Lung (tissue), 12 donors: ENCODE results near the gene GLRX2. TPM values are rescaled to one million over a fixed set of nuclear protein-coding genes. Genes with fewer than 3 reads are reported as not detected.

Experiments used
- ATAC-seq: fragments of 200-7000 bp; cut with Tn5 transposase; one replicate; pipeline ENCODE4 v1.9.1; 2020; ENCODE audit warnings: moderate number of reproducible peaks; ENCODE audit not compliant: insufficient read depth, low FRiP score
- DNase-seq, 3 donors: peaks; one replicate each; pipeline ENCODE4 v3.0.0-alpha.2; 2013 to 2017
- H3K27ac ChIP-seq, 2 donors: one replicate each; pipeline ENCODE4 v1.5.1; 2013; ENCODE audit warnings: mild to moderate bottlenecking in 2 of 2, moderate library complexity in 2 of 2, control low read depth in 1 of 2, inconsistent platforms in 1 of 2, low read depth in 1 of 2, low read length in 1 of 2
- H3K27me3 ChIP-seq, 3 donors: one replicate each; pipeline ENCODE4 v1.5.1; 2013; ENCODE audit warnings: low read length in 2 of 3; ENCODE audit not compliant: control insufficient read depth in 3 of 3, insufficient read depth in 3 of 3
- H3K36me3 ChIP-seq, 4 donors: one replicate each; pipeline ENCODE4 v1.5.1; 2013; ENCODE audit warnings: low read length in 4 of 4, mild to moderate bottlenecking in 1 of 4, moderate library complexity in 1 of 4; ENCODE audit not compliant: control insufficient read depth in 4 of 4, insufficient read depth in 4 of 4
- H3K4me1 ChIP-seq, 5 donors: one replicate each; pipeline ENCODE4 v1.5.1; 2013; ENCODE audit warnings: low read length in 5 of 5, mild to moderate bottlenecking in 2 of 5, moderate library complexity in 1 of 5; ENCODE audit not compliant: control insufficient read depth in 5 of 5, insufficient read depth in 5 of 5
- H3K4me3 ChIP-seq: one replicate; pipeline ENCODE4 v1.5.1; 2013; ENCODE audit warnings: mild to moderate bottlenecking, control low read depth, moderate library complexity
- H3K9ac ChIP-seq, 2 donors: one replicate each; pipeline ENCODE4 v1.5.1; 2013; ENCODE audit warnings: low read length in 2 of 2, control low read depth in 1 of 2; ENCODE audit not compliant: insufficient read depth in 1 of 2
- H3K9me3 ChIP-seq, 4 donors: one replicate each; pipeline ENCODE4 v1.5.1; 2013; ENCODE audit warnings: low read length in 3 of 4, mild to moderate bottlenecking in 1 of 4, moderate library complexity in 1 of 4; ENCODE audit not compliant: control insufficient read depth in 4 of 4, insufficient read depth in 3 of 4
- WGBS, 2 donors: extraction: QIAGEN DNeasy Blood & Tissue Kit; methylation state at CpG; one replicate each; pipeline ENCODE4 v1.1.7; 2013; 5-methylcytosine and 5-hydroxymethylcytosine counted together
- polyA plus RNA-seq, 2 donors: library from polyadenylated mRNA; stranded (reverse); fragments of 200-250 nt; gene quantifications; one replicate each; pipeline ENCODE4 v1.2.1, GENCODE V29; 2013
- total RNA-seq, 2 donors: library from RNA; depleted of rRNA in 1 of 2; stranded (reverse); fragments of >200 nt in 1 of 2; gene quantifications; one replicate each; pipeline ENCODE4 v1.2.1, GENCODE V29; 2014 to 2021
- TF ChIP-seq, protein P1 (sequence below): IDR thresholded peaks from 2 replicates; pipeline ENCODE4 v1.5.1; 2012; ENCODE audit warnings: mild to moderate bottlenecking; ENCODE audit errors: control extremely low read depth, extremely low read depth
- donor health status: control.
- donor health status: control.
- donor health status: Bipolar disorder and iron deficiency.
- donor health status: healthy.
- donor health status: DM: yes; HTN: yes; CAD: no.

Gene GLRX2
- total and polyA plus RNA-seq, 4 donors = 6.3 to 19.6 (median 15.1) TPM

DNA sequence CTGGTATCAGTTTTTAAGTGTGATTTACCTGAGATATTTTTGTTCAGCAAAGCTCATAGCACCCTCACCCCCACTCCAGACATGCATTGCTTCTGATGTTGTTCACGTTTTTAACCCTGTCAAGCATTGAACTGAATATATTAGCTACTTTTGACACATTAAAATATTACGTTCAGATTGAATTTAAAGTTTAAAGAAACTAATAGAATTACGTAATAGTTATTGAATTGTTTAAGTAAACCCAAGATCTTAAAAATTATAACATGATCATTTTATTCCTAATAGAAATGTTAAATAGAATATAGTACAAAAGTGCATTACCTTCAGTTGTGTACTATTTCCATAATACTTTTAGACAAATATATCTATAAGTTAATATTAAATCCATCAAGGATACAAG, 18.9 kb downstream of the GLRX2 start:
- peaks cover 8 to 32% (median 20%) of the 10 kb centered on the region in 4 donors for H3K36me3 ChIP-seq
- H3K9ac ChIP-seq = no peak overlapping the region
- 93 to 95% methylated on average over 3 of the region's 3 CpGs for WGBS, 2 donors
- H3K27ac ChIP-seq = no peak overlapping the region
- no peaks in the 10 kb centered on the region for H3K27me3 ChIP-seq
- no peaks in the 10 kb centered on the region for H3K4me1 ChIP-seq
- H3K4me3 ChIP-seq = no peak overlapping the region
- no peaks in the 10 kb centered on the region for H3K9me3 ChIP-seq
- ATAC-seq = no peak
- TF ChIP-seq, protein P1, sequence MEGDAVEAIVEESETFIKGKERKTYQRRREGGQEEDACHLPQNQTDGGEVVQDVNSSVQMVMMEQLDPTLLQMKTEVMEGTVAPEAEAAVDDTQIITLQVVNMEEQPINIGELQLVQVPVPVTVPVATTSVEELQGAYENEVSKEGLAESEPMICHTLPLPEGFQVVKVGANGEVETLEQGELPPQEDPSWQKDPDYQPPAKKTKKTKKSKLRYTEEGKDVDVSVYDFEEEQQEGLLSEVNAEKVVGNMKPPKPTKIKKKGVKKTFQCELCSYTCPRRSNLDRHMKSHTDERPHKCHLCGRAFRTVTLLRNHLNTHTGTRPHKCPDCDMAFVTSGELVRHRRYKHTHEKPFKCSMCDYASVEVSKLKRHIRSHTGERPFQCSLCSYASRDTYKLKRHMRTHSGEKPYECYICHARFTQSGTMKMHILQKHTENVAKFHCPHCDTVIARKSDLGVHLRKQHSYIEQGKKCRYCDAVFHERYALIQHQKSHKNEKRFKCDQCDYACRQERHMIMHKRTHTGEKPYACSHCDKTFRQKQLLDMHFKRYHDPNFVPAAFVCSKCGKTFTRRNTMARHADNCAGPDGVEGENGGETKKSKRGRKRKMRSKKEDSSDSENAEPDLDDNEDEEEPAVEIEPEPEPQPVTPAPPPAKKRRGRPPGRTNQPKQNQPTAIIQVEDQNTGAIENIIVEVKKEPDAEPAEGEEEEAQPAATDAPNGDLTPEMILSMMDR = no peak
- DNase-seq = no peak

GRCh38 chr1:193085263-193085662, 20.0 kb downstream of the GLRX2 start:
- TF ChIP-seq, protein P1 = no peak
- H3K9me3 ChIP-seq = no peaks in the 10 kb centered on the region
- no peak for ATAC-seq
- no peak overlapping the region for H3K9ac ChIP-seq
- no peak overlapping the region for H3K4me3 ChIP-seq
- peaks cover 8 to 34% (median 20%) of the 10 kb centered on the region in 4 donors for H3K36me3 ChIP-seq
- no peaks in the 10 kb centered on the region for H3K4me1 ChIP-seq
- no peak overlapping the region for H3K27ac ChIP-seq
- no peaks in the 10 kb centered on the region for H3K27me3 ChIP-seq
- DNase-seq = no peak
- 79 to 88% methylated on average over 1 of the region's 1 CpG for WGBS, 2 donors

- Histone ChIP-seq H3K36me3 (peaks cover 8 to 44% (median 26%) of the 10 kb centered on the region in 4 donors), H3K27me3 (no peaks in the 10 kb centered on the region), H3K4me3 (no peak overlapping the region), H3K9me3 (no peaks in the 10 kb centered on the region), H3K4me1 (no peaks in the 10 kb centered on the region), H3K27ac (no peak overlapping the region), H3K9ac (no peak overlapping the region)
- ATAC-seq (no peak), DNase-seq (no peak)
- WGBS, 2 donors = 92% methylated on average over 6 of the region's 6 CpGs
- TF ChIP-seq, protein P1 = no peak
Observed at GRCh38 chr1:193083365-193084088, 21.7 kb downstream of the GLRX2 start.
